A673 (cell line): Measurements from ENCODE around the gene POLR3A.

Source experiments
- EZH2 ChIP-seq: fragments of 200-600 bp; sonication (generic); IDR thresholded peaks from 2 replicates; pipeline ENCODE4 v1.6.1; 2017; ENCODE audit warnings: borderline replicate concordance, low read depth, mild to moderate bottlenecking, mixed read lengths, antibody characterized with exemption, low read length; ENCODE audit not compliant: poor library complexity, severe bottlenecking
- TF ChIP-seq, protein P1 (sequence below): fragments of 300-800, 200-600 bp; sonication (generic); conservative IDR thresholded peaks from 2 replicates; pipeline ENCODE4 v1.5.1; 2017; ENCODE audit warnings: low read depth, mild to moderate bottlenecking, antibody characterized with exemption, low read length, moderate library complexity, mixed read lengths

GRCh38 chr10:77993620-77994019 lies 35.7 kb downstream of the POLR3A start:
- TF ChIP-seq, protein P1, sequence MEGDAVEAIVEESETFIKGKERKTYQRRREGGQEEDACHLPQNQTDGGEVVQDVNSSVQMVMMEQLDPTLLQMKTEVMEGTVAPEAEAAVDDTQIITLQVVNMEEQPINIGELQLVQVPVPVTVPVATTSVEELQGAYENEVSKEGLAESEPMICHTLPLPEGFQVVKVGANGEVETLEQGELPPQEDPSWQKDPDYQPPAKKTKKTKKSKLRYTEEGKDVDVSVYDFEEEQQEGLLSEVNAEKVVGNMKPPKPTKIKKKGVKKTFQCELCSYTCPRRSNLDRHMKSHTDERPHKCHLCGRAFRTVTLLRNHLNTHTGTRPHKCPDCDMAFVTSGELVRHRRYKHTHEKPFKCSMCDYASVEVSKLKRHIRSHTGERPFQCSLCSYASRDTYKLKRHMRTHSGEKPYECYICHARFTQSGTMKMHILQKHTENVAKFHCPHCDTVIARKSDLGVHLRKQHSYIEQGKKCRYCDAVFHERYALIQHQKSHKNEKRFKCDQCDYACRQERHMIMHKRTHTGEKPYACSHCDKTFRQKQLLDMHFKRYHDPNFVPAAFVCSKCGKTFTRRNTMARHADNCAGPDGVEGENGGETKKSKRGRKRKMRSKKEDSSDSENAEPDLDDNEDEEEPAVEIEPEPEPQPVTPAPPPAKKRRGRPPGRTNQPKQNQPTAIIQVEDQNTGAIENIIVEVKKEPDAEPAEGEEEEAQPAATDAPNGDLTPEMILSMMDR: no peak
- TF ChIP-seq EZH2: no peak
